Ishikawa (cell line): Measurements from ENCODE around the gene CFTR.

Experiments used
- CEBPB ChIP-seq: IDR thresholded peaks from 2 replicates; pipeline ENCODE4 v1.6.1; 2012
- CREB1 ChIP-seq: IDR thresholded peaks from 2 replicates; pipeline ENCODE4 v1.6.1; 2012; ENCODE audit warnings: low read depth
- EGR1 ChIP-seq: IDR thresholded peaks from 2 replicates; pipeline ENCODE4 v1.6.1; 2012
- EP300 ChIP-seq: IDR thresholded peaks from 2 replicates; pipeline ENCODE4 v1.6.1; 2012; ENCODE audit warnings: borderline replicate concordance
- NFIC ChIP-seq: IDR thresholded peaks from 2 replicates; pipeline ENCODE4 v1.6.1; 2012
- TAF1 ChIP-seq: IDR thresholded peaks from 2 replicates; pipeline ENCODE4 v1.6.1; 2012; ENCODE audit warnings: low read depth, mild to moderate bottlenecking
- ZBTB7A ChIP-seq: IDR thresholded peaks from 2 replicates; pipeline ENCODE4 v1.6.1; 2012; ENCODE audit warnings: low read depth
- TF ChIP-seq, protein P1 (sequence below): IDR thresholded peaks from 2 replicates; pipeline ENCODE4 v1.6.1; 2012; ENCODE audit warnings: low read depth, mild to moderate bottlenecking
- TF ChIP-seq, protein P2 (sequence below): IDR thresholded peaks from 2 replicates; pipeline ENCODE4 v1.6.1; 2012

DNA sequence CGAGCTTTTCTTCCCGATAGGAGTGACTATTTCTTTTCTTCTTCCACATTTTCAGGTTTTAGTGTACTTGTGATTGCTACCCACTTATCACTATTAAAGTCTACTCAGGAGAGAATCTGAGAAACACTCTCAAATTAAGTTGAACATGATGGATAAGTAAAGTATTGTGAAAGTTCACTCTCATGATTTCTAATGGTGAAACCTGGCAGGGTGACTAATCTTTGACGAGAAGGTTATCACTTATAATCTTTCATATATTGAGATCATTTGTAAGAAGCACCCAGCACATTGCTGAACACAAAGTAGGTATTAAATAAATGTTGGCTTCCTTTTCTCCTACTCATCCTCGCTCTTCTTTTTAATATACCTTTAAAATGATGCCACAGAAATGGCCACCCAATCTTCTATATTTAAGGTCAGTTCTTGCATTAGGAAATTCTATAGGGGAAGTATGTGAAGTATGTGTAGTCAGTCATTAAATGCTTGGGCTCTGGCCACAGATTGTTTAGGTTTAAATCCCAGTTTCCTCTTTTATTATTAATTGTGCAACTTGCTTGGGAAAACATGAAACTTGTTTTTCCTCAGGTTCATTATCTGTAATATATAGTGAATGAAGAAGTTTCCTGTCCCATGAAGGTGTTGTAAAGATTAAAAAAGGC lies 3.1 kb upstream of the CFTR start:
- no peak for TF ChIP-seq EP300
- TF ChIP-seq, protein P1, sequence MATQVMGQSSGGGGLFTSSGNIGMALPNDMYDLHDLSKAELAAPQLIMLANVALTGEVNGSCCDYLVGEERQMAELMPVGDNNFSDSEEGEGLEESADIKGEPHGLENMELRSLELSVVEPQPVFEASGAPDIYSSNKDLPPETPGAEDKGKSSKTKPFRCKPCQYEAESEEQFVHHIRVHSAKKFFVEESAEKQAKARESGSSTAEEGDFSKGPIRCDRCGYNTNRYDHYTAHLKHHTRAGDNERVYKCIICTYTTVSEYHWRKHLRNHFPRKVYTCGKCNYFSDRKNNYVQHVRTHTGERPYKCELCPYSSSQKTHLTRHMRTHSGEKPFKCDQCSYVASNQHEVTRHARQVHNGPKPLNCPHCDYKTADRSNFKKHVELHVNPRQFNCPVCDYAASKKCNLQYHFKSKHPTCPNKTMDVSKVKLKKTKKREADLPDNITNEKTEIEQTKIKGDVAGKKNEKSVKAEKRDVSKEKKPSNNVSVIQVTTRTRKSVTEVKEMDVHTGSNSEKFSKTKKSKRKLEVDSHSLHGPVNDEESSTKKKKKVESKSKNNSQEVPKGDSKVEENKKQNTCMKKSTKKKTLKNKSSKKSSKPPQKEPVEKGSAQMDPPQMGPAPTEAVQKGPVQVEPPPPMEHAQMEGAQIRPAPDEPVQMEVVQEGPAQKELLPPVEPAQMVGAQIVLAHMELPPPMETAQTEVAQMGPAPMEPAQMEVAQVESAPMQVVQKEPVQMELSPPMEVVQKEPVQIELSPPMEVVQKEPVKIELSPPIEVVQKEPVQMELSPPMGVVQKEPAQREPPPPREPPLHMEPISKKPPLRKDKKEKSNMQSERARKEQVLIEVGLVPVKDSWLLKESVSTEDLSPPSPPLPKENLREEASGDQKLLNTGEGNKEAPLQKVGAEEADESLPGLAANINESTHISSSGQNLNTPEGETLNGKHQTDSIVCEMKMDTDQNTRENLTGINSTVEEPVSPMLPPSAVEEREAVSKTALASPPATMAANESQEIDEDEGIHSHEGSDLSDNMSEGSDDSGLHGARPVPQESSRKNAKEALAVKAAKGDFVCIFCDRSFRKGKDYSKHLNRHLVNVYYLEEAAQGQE: no peak
- no peak for TF ChIP-seq ZBTB7A
- no peak for TF ChIP-seq TAF1
- no peak for TF ChIP-seq EGR1
- no peak for TF ChIP-seq NFIC
- no peak for TF ChIP-seq CEBPB
- no peak for TF ChIP-seq CREB1
- TF ChIP-seq, protein P2, sequence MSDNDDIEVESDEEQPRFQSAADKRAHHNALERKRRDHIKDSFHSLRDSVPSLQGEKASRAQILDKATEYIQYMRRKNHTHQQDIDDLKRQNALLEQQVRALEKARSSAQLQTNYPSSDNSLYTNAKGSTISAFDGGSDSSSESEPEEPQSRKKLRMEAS: no peak
